Measurements from ENCODE around the gene GMPPB. TPM values are rescaled to one million over a fixed set of nuclear protein-coding genes. Genes with fewer than 3 reads are reported as not detected.

Gene GMPPB
- total and polyA plus RNA-seq, 4 donors, result 12.6 to 57.8 (median 35.6) TPM

- no peak for DNase-seq (ENCODE audit: low spot score)
- Histone ChIP-seq H3K9ac (ENCODE audit: low read depth in 1 of 2, low read length in 2 of 2) (no peak overlapping the region), H3K4me1 (ENCODE audit: control insufficient read depth in 4 of 4, insufficient read depth in 4 of 4, low read length in 3 of 4) (no peaks in the 10 kb centered on the region), H3K9me3 (ENCODE audit: control insufficient read depth in 4 of 4, low read length in 3 of 4) (no peaks in the 10 kb centered on the region), H3K4me3 (ENCODE audit: low read depth in 1 of 3, low read length in 3 of 3) (no peak overlapping the region), H3K36me3 (ENCODE audit: control insufficient read depth in 4 of 4, insufficient read depth in 3 of 4, low read depth in 1 of 4, low read length in 3 of 4) (peaks cover 11 to 68% (median 30%) of the 10 kb centered on the region in 4 donors), H3K27me3 (ENCODE audit: control insufficient read depth in 4 of 4, insufficient read depth in 4 of 4, low read length in 3 of 4) (no peaks in the 10 kb centered on the region), H3K27ac (ENCODE audit: low read depth in 1 of 2, low read length in 2 of 2) (no peak overlapping the region)
- WGBS, result 97% methylated on average over 11 of the region's 11 CpGs
- TF ChIP-seq MAX (IDR thresholded peaks at IDR 0.05) (no peak), GABPA (IDR thresholded peaks at IDR 0.05 in 1 of 2, conservative IDR thresholded peaks at IDR 0.05 in 1 of 2) (no peak), FOXA1 (IDR thresholded peaks at IDR 0.05) (no peak), ATF3 (IDR thresholded peaks at IDR 0.05) (no peak), EGR1 (IDR thresholded peaks at IDR 0.05; ENCODE audit: low read depth in 2 of 2) (no peak), SP1 (IDR thresholded peaks at IDR 0.05) (no peak), ZBTB33 (IDR thresholded peaks at IDR 0.05) (no peak), CTCF (IDR thresholded peaks at IDR 0.05; ENCODE audit: low read depth, low read length, missing input control) (no peak), RXRA (IDR thresholded peaks at IDR 0.05) (no peak), JUND (IDR thresholded peaks at IDR 0.05) (no peak)
These were observed 11.6 kb downstream of the GMPPB start for GRCh38 chr3:49712166-49712565.

- TF ChIP-seq JUND (IDR thresholded peaks at IDR 0.05) (no peak), RAD21 (IDR thresholded peaks at IDR 0.05) (no peak), HNF4A (conservative IDR thresholded peaks at IDR 0.05) (no peak), REST (IDR thresholded peaks at IDR 0.05) (no peak), NR2F2 (IDR thresholded peaks at IDR 0.05) (no peak), SP1 (IDR thresholded peaks at IDR 0.05) (no peak), FOXA2 (IDR thresholded peaks at IDR 0.05) (no peak), ZBTB33 (IDR thresholded peaks at IDR 0.05) (no peak), EGR1 (IDR thresholded peaks at IDR 0.05; ENCODE audit: low read depth in 2 of 2) (no peak), RXRA (IDR thresholded peaks at IDR 0.05) (no peak), FOXA1 (IDR thresholded peaks at IDR 0.05) (no peak), TAF1 (conservative IDR thresholded peaks at IDR 0.05) (no peak)
- Histone ChIP-seq H3K9me3 (ENCODE audit: control insufficient read depth in 4 of 4, low read length in 3 of 4) (no peaks in the 10 kb centered on the region), H3K27me3 (ENCODE audit: control insufficient read depth in 4 of 4, insufficient read depth in 4 of 4, low read length in 3 of 4) (no peaks in the 10 kb centered on the region), H3K4me1 (ENCODE audit: control insufficient read depth in 4 of 4, insufficient read depth in 4 of 4, low read length in 3 of 4) (no peaks in the 10 kb centered on the region), H3K27ac (ENCODE audit: low read depth in 1 of 2, low read length in 2 of 2) (no peak overlapping the region), H3K36me3 (ENCODE audit: control insufficient read depth in 4 of 4, insufficient read depth in 3 of 4, low read depth in 1 of 4, low read length in 3 of 4) (peaks cover 11 to 68% (median 36%) of the 10 kb centered on the region in 4 donors), H3K4me3 (ENCODE audit: low read depth in 1 of 3, low read length in 3 of 3) (no peak overlapping the region), H3K9ac (ENCODE audit: low read depth in 1 of 2, low read length in 2 of 2) (no peak overlapping the region)
- DNase-seq (ENCODE audit: low spot score), result no peak
- WGBS, result 90% methylated on average over 5 of the region's 5 CpGs
These were observed 12.3 kb downstream of the GMPPB start for GRCh38 chr3:49711489-49711888.

Measured in liver (tissue), 9 donors.